Skeletal muscle satellite cell (primary cell): ENCODE data around the gene TRIM13.
A peak's percentile ranks its signal among the peaks of the same experiment; 100 is the strongest.
"Not testable (repeated sequence)": the region's sequence is repeated elsewhere in the genome, so short reads cannot be mapped to it uniquely, and the experiment has no call there.

ENCODE experiments used
- H3K27me3 ChIP-seq: 2 replicates; pipeline ENCODE4 v1.7.0; 2013; ENCODE audit warnings: low read length; ENCODE audit not compliant: control insufficient read depth, insufficient read depth
- H3K36me3 ChIP-seq: 2 replicates; pipeline ENCODE4 v1.7.0; 2013; ENCODE audit warnings: mild to moderate bottlenecking, control low read depth, low read length; ENCODE audit not compliant: insufficient read depth
- H3K4me1 ChIP-seq: 2 replicates; pipeline ENCODE4 v1.7.0; 2013; ENCODE audit warnings: low read length; ENCODE audit not compliant: control insufficient read depth, insufficient read depth
- H3K4me2 ChIP-seq: 2 replicates; pipeline ENCODE4 v1.7.0; 2013; ENCODE audit warnings: mild to moderate bottlenecking, low read length
- H3K4me3 ChIP-seq: 2 replicates; pipeline ENCODE4 v1.7.0; 2013; ENCODE audit warnings: low read length
- H3K9ac ChIP-seq: 2 replicates; pipeline ENCODE4 v1.7.0; 2013; ENCODE audit warnings: mild to moderate bottlenecking, low read depth, low read length, moderate library complexity
- H3K9me3 ChIP-seq: replicated peaks from 2 replicates; pipeline ENCODE4 v1.7.0; 2013; ENCODE audit warnings: mild to moderate bottlenecking, control low read depth, low read length

TRIM13 gene

GRCh38 chr13:49976314-49977258 is 20.3 kb upstream of the TRIM13 start:
- no peaks in the 10 kb centered on the region for H3K36me3 ChIP-seq
- H3K4me2 ChIP-seq: peak overlapping the region; percentile 42
- H3K27me3 ChIP-seq: no peaks in the 10 kb centered on the region
- no peaks in the 10 kb centered on the region for H3K9me3 ChIP-seq
- peaks cover 4% of the 10 kb centered on the region for H3K4me1 ChIP-seq
- no peak overlapping the region for H3K4me3 ChIP-seq
- H3K9ac ChIP-seq: no peak overlapping the region

DNA sequence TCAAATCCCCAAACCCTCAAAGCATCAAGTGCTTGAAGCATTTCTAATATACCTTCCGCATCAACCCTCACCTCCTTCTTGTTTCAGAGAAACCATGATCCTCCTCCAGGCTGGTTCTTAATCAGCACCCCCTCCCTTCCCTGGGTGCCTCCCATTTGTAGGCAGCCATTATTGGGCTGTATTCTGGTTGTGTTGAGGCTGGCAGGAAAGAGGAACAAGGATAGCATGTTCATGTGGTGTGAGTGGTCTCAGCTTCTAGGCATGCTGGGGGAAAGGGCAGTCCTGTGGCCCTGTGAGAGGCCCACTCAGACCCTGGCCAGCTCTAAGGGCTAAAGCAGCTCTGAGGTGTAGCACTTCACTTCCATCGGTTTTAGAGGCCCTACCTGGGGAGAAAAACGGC is 18.9 kb upstream of the TRIM13 start:
- Histone ChIP-seq H3K36me3 (no peaks in the 10 kb centered on the region), H3K27me3 (no peaks in the 10 kb centered on the region), H3K4me3 (no peak overlapping the region), H3K4me2 (no peak overlapping the region), H3K9ac (no peak overlapping the region), H3K4me1 (peaks cover 4% of the 10 kb centered on the region), H3K9me3 (no peaks in the 10 kb centered on the region)

DNA sequence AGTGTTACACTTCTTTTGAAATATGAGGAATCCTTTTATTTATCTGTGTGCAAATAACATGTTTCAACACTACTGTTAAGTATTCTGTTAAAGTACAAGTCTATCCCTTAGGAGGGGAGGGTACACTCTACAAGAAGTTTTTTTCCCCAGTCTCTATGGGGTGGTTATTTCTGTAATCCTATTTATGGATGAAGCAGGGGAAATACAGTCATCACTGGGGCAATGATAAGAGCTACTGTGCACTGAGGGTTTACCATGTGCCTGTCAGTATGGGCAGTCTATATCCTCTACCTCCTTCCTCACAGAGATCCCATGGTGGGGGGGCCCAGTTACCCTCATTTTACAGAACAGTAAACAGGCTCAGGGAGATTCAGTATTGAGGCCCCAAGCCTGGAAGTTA is 16.6 kb upstream of the TRIM13 start:
- peaks cover 4% of the 10 kb centered on the region for H3K4me1 ChIP-seq
- no peak overlapping the region for H3K4me2 ChIP-seq
- no peak overlapping the region for H3K4me3 ChIP-seq
- no peaks in the 10 kb centered on the region for H3K27me3 ChIP-seq
- no peak overlapping the region for H3K9ac ChIP-seq
- H3K36me3 ChIP-seq: no peaks in the 10 kb centered on the region
- no peaks in the 10 kb centered on the region for H3K9me3 ChIP-seq

DNA sequence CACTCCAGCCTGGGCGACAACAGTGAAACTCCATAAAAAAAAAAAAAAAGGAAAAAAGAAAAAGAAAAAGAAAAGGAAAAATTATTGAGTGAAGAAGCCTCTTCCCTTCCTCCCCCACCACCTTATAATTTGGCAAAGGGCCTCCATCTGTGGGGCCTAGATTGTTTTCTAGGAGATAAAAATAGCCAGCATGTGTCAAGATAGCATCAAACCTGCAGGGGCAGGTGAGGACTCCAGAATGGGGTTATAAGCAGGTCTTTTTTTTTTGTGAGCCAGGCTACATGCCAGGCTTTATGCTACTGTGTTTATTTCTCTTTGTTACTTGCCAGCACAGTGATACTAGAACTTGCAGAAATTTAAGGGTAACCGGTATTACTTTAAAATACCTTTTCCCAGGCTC is 11.7 kb upstream of the TRIM13 start:
- no peaks in the 10 kb centered on the region for H3K36me3 ChIP-seq
- H3K9me3 ChIP-seq: no peaks in the 10 kb centered on the region
- H3K4me1 ChIP-seq: no peaks in the 10 kb centered on the region
- no peak overlapping the region for H3K4me3 ChIP-seq
- H3K9ac ChIP-seq: no peak overlapping the region
- H3K27me3 ChIP-seq: no peaks in the 10 kb centered on the region
- no peak overlapping the region for H3K4me2 ChIP-seq

- H3K9me3 ChIP-seq: no peaks in the 10 kb centered on the region
- no peak overlapping the region for H3K4me2 ChIP-seq
- H3K9ac ChIP-seq: no peak overlapping the region
- no peaks in the 10 kb centered on the region for H3K36me3 ChIP-seq
- H3K27me3 ChIP-seq: no peaks in the 10 kb centered on the region
- H3K4me3 ChIP-seq: no peak overlapping the region
- no peaks in the 10 kb centered on the region for H3K4me1 ChIP-seq
These were observed 10.4 kb upstream of the TRIM13 start for GRCh38 chr13:49986471-49986870.

- not testable (repeated sequence) for H3K4me2 ChIP-seq, H3K9ac ChIP-seq, H3K36me3 ChIP-seq, H3K27me3 ChIP-seq, H3K4me1 ChIP-seq, H3K9me3 ChIP-seq, H3K4me3 ChIP-seq
These were observed 6.2 kb upstream of the TRIM13 start for GRCh38 chr13:49990612-49991011.

- H3K4me2 ChIP-seq: no peak overlapping the region
- no peak overlapping the region for H3K4me3 ChIP-seq
- peaks cover 7% of the 10 kb centered on the region for H3K4me1 ChIP-seq
- H3K9ac ChIP-seq: no peak overlapping the region
- H3K27me3 ChIP-seq: no peaks in the 10 kb centered on the region
- peaks cover 3% of the 10 kb centered on the region for H3K36me3 ChIP-seq
- no peaks in the 10 kb centered on the region for H3K9me3 ChIP-seq
These were observed 3.7 kb upstream of the TRIM13 start for GRCh38 chr13:49993111-49993510.

GRCh38 chr13:49993666-49994065 is 3.2 kb upstream of the TRIM13 start:
- Histone ChIP-seq H3K4me3 (no peak overlapping the region), H3K4me1 (peaks cover 12% of the 10 kb centered on the region), H3K27me3 (no peaks in the 10 kb centered on the region), H3K36me3 (peaks cover 7% of the 10 kb centered on the region), H3K9me3 (no peaks in the 10 kb centered on the region), H3K9ac (no peak overlapping the region), H3K4me2 (no peak overlapping the region)

DNA sequence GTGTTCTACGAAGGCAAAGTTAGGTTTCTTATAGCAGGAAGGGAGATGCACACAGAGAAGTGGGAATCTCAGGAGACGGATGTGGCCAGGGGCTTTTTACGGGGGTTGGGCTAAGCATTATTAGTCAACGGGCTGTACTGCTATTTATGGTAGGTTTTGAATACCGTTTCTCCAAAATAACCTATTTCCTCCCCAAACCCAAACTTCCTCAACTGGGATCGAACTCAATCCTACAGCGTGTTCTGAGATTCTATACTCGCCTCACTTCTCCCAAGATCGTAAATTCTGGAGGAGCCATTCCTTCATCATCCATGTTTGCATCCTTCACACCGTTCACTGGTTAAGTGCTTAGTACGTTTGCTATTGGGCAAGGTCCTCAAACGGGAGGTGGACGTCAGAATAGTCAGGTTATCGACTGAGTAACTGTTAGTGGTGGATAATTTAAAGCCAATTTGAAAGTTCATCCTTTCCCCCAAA is 1.2 kb upstream of the TRIM13 start:
- peak overlapping the region; percentile 84 for H3K4me2 ChIP-seq
- peaks cover 25% of the 10 kb centered on the region for H3K36me3 ChIP-seq
- H3K9ac ChIP-seq: peak overlapping the region; percentile 96
- peak overlapping the region; percentile 73 for H3K4me3 ChIP-seq
- no peaks in the 10 kb centered on the region for H3K9me3 ChIP-seq
- H3K4me1 ChIP-seq: peaks cover 29% of the 10 kb centered on the region
- no peaks in the 10 kb centered on the region for H3K27me3 ChIP-seq

DNA sequence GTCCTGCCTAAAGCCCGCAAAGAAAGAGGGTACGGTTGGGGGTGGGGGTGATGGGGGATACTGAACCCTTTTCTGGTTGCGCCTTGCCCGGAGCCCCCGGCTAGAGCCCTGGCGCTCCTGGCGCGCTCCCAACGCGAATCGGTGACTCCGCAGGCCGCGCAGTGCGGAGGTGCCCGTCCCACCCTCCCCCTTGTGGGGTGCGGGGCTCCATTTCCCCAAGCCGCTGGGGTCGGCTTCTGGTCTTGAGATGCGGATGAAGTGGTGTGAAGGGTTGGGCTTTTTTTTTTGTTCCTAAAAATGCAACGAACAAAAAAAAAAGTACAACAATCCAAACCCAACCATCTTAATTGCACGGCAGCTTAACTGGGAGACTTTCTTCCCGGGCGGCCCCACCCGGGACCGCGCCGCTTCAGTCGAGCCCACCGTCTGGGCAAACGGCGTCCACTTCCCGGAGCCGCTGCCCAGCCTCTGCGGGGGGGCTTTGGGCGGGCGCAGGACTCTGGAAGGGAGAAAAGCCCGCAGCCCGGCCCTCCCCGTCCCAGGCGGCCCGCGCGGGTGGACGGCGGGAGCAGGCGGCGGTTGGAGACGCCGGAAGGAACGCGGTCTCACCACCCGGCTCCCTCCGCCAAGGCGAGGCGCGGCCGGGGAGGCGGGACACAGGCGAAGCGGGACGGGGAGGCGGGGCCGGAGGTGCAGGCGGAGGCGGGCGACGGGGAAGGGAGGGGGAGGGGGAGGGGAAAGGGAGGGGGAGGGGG is 504 bp upstream of the TRIM13 start:
- H3K9me3 ChIP-seq: no peaks in the 10 kb centered on the region
- H3K9ac ChIP-seq: peak overlapping the region; percentile 96
- H3K36me3 ChIP-seq: peaks cover 25% of the 10 kb centered on the region
- H3K27me3 ChIP-seq: no peaks in the 10 kb centered on the region
- H3K4me1 ChIP-seq: peaks cover 32% of the 10 kb centered on the region
- peak overlapping the region; percentile 73 for H3K4me3 ChIP-seq
- H3K4me2 ChIP-seq: peak overlapping the region; percentile 84

DNA sequence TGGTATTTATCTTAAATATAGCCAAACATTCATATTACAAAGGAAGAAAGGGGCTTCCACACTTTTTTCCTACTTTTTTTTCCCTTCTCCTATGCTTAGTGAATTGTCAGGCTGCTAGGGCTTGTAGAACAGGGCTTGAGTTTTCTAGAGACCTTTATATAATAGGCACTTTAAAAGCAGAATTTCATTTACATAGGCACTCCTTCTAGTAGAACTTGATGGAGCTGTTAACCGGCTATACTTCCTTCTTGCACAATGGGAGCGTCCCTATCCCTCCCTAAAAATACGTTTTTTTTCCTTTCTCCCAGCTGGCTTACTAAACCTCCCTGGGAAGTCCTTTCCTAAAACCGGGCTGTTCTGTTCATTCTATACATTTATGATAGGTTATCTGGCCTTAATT is 1.1 kb downstream of the TRIM13 start:
- H3K9me3 ChIP-seq: no peaks in the 10 kb centered on the region
- H3K4me1 ChIP-seq: peaks cover 39% of the 10 kb centered on the region
- H3K36me3 ChIP-seq: peaks cover 32% of the 10 kb centered on the region
- H3K4me3 ChIP-seq: peak overlapping the region; percentile 99
- peak overlapping the region; percentile 99 for H3K9ac ChIP-seq
- H3K27me3 ChIP-seq: no peaks in the 10 kb centered on the region
- peak overlapping the region; percentile 82 for H3K4me2 ChIP-seq
